Uterus (tissue), 2 donors: ENCODE results near the gene MAGI2.

ENCODE experiments used
- CTCF ChIP-seq, 4 experiments: fragments of 200-600 bp in 2 of 4; fragments of 450-650 bp in 2 of 4; sonication (generic) in 2 of 4; IDR thresholded peaks; one replicate each; pipeline ENCODE4 v1.5.1; 2016 to 2019; ENCODE audit warnings: antibody characterized with exemption in 4 of 4, mild to moderate bottlenecking in 2 of 4, moderate library complexity in 1 of 4
- POLR2A ChIP-seq, 2 donors: fragments of 450-650 bp; IDR thresholded peaks; one replicate each; pipeline ENCODE4 v1.6.1; 2016; ENCODE audit warnings: antibody characterized with exemption in 2 of 2, mild to moderate bottlenecking in 1 of 2, moderate library complexity in 1 of 2

GRCh38 chr7:79497728-79498127 is 44.3 kb upstream of the MAGI2 start:
- TF ChIP-seq POLR2A (IDR thresholded peaks at IDR 0.05): no peak
- no peak for TF ChIP-seq CTCF (IDR thresholded peaks at IDR 0.05)
